ENCODE measurements around the gene SYNJ1. TPM values are rescaled to one million over a fixed set of nuclear protein-coding genes. Genes with fewer than 3 reads are reported as not detected.

The SYNJ1 gene
- total RNA-seq, 1 experiment from 2014 or later = 4.2 TPM

GRCh38 chr21:32608851-32609250 is 119.0 kb downstream of the SYNJ1 start:
- ChIA-PET POLR2A (interaction anchor here (0.6 kb wide), 1 partner anchor 201 kb away, joined by 3 read pairs; no protein-coding TSS in a partner anchor), CTCF (interaction anchor here (0.7 to 5.7 kb wide), 2 partner anchors 8 to 315 kb away, joined by 3 to 31 read pairs; no protein-coding TSS in a partner anchor)

More at GRCh38 chr21:32608851-32609250, 119.0 kb downstream of the SYNJ1 start:
- TF ChIP-seq JAZF1 (CRISPR knock-in tag; IDR thresholded peaks at IDR 0.05) = no peak
- no peak for TF ChIP-seq NR1H2 (CRISPR knock-in tag; IDR thresholded peaks at IDR 0.05)
- no peak for TF ChIP-seq HMGXB4 (CRISPR knock-in tag; IDR thresholded peaks at IDR 0.05)
- no peak for TF ChIP-seq RORB (CRISPR knock-in tag; IDR thresholded peaks at IDR 0.05)
- no peak for TF ChIP-seq FOXJ3 (CRISPR knock-in tag; IDR thresholded peaks at IDR 0.05; ENCODE audit: borderline replicate concordance)
- no peak for TF ChIP-seq E2F1 (CRISPR knock-in tag; IDR thresholded peaks at IDR 0.05)
- no peak for TF ChIP-seq ZNF532 (CRISPR knock-in tag; IDR thresholded peaks at IDR 0.05; ENCODE audit: borderline replicate concordance)
- TF ChIP-seq EMX1 (CRISPR knock-in tag; IDR thresholded peaks at IDR 0.05) = no peak
- no peak for TF ChIP-seq NFATC4 (CRISPR knock-in tag; IDR thresholded peaks at IDR 0.05)
- TF ChIP-seq USF2 (CRISPR knock-in tag; IDR thresholded peaks at IDR 0.05) = no peak
- no peak for TF ChIP-seq OVOL2 (CRISPR knock-in tag; IDR thresholded peaks at IDR 0.05; ENCODE audit: borderline replicate concordance)
- no peak for TF ChIP-seq SMAD3 (CRISPR knock-in tag; IDR thresholded peaks at IDR 0.05; ENCODE audit: borderline replicate concordance)
- TF ChIP-seq KAT7 (CRISPR knock-in tag; IDR thresholded peaks at IDR 0.05; ENCODE audit: borderline replicate concordance) = no peak
- TF ChIP-seq TEAD4 (CRISPR knock-in tag; IDR thresholded peaks at IDR 0.05) = no peak
- no peak for TF ChIP-seq IRF2 (CRISPR knock-in tag; IDR thresholded peaks at IDR 0.05; ENCODE audit: borderline replicate concordance, low read depth)
- no peak for TF ChIP-seq ZNF425 (CRISPR knock-in tag; conservative IDR thresholded peaks at IDR 0.05)
- TF ChIP-seq CTCF (IDR thresholded peaks at IDR 0.05) = no peak
- no peak for TF ChIP-seq FOXP4 (CRISPR knock-in tag; IDR thresholded peaks at IDR 0.05)
- no peak for TF ChIP-seq ZMAT4 (CRISPR knock-in tag; IDR thresholded peaks at IDR 0.05)
- no peak for TF ChIP-seq ZNF219 (CRISPR knock-in tag; IDR thresholded peaks at IDR 0.05; ENCODE audit: borderline replicate concordance)
- Mint-ChIP-seq H3K27me3 (ENCODE audit: low read depth) (peaks cover 2% of the 10 kb centered on the region; the same call in 1 of the 2 replicates), H3K9me3 (no peaks in the 10 kb centered on the region), H3K27ac (peak overlapping the region; percentile 50; the same call in 1 of the 2 replicates), H3K4me3 (no peak overlapping the region), H3K36me3 (peaks cover 42% of the 10 kb centered on the region), H3K4me1 (peaks cover 43% of the 10 kb centered on the region)
- no peak for ATAC-seq
- DNase-seq (ENCODE audit: low spot score) = no peak
